ENCODE data around the gene AXL.
"Not testable (repeated sequence)": the region's sequence is repeated elsewhere in the genome, so short reads cannot be mapped to it uniquely, and the experiment has no call there.

Gene AXL

GRCh38 chr19:41218615-41219507 is at the start of gene AXL:
Gene AXL (plus strand): TSS chr19:41219223. CDS start chr19:41219393, 170 bp downstream.
- Histone ChIP-seq H3K4me1 (peaks cover 4 to 25% (median 19%) of the 10 kb centered on the region in 10 experiments; a peak in 17 of 20 replicates), H3K27me3 (peaks cover 0 to 22% (median 12%) of the 10 kb centered on the region in 11 experiments; a peak in 16 of 22 replicates), H3K9ac (no peak within 1 kb of the TSS), H4K20me1 (no peaks in the 10 kb centered on the region), H3K4me2 (peak within 1 kb of the TSS in 5 of 11 experiments; percentile 3 to 66 (median 20); a peak in 5 of 22 replicates), H3K4me3 (no peak within 1 kb of the TSS), H3K27ac (no peak within 1 kb of the TSS), H3K9me3 (replicated peaks in 1 of 11) (no peaks in the 10 kb centered on the region), H3K36me3 (no peaks in the 10 kb centered on the region)
- no peak for TF ChIP-seq Cebpa-rat (IDR thresholded peaks at IDR 0.05)

GRCh38 chr19:41172297-41173164 is 46.5 kb upstream of the AXL start:
- Histone ChIP-seq H3K27me3 (no peaks in the 10 kb centered on the region), H3K36me3 (no peaks in the 10 kb centered on the region), H3K4me2 (no peak overlapping the region), H4K20me1 (no peaks in the 10 kb centered on the region), H3K9ac (no peak overlapping the region), H3K27ac (no peak overlapping the region), H3K9me3 (replicated peaks in 1 of 11) (no peaks in the 10 kb centered on the region), H3K4me3 (no peak overlapping the region), H3K4me1 (peaks cover 16 to 30% (median 23%) of the 10 kb centered on the region in 10 experiments)
- TF ChIP-seq Cebpa-rat (IDR thresholded peaks at IDR 0.05): no peak

GRCh38 chr19:41174297-41174928 is 44.6 kb upstream of the AXL start:
- no peak for TF ChIP-seq Cebpa-rat (IDR thresholded peaks at IDR 0.05)
- H3K27me3 ChIP-seq: no peaks in the 10 kb centered on the region
- H3K9me3 ChIP-seq (replicated peaks in 1 of 11): peaks cover 0 to 10% (median 3%) of the 10 kb centered on the region in 11 experiments; a peak in 14 of 22 replicates
- H3K36me3 ChIP-seq: no peaks in the 10 kb centered on the region
- H3K4me2 ChIP-seq: peak overlapping the region in 4 of 11 experiments; percentile 81 to 91 (median 84); a peak in 6 of 22 replicates
- no peak overlapping the region for H3K4me3 ChIP-seq
- H3K4me1 ChIP-seq: peaks cover 16 to 34% (median 23%) of the 10 kb centered on the region in 10 experiments
- H3K9ac ChIP-seq: no peak overlapping the region
- no peaks in the 10 kb centered on the region for H4K20me1 ChIP-seq
- H3K27ac ChIP-seq: 0 out of 22 replicates have a peak overlapping the region, but pooled peaks of 1 of the 11 experiments have one; percentile 22

DNA sequence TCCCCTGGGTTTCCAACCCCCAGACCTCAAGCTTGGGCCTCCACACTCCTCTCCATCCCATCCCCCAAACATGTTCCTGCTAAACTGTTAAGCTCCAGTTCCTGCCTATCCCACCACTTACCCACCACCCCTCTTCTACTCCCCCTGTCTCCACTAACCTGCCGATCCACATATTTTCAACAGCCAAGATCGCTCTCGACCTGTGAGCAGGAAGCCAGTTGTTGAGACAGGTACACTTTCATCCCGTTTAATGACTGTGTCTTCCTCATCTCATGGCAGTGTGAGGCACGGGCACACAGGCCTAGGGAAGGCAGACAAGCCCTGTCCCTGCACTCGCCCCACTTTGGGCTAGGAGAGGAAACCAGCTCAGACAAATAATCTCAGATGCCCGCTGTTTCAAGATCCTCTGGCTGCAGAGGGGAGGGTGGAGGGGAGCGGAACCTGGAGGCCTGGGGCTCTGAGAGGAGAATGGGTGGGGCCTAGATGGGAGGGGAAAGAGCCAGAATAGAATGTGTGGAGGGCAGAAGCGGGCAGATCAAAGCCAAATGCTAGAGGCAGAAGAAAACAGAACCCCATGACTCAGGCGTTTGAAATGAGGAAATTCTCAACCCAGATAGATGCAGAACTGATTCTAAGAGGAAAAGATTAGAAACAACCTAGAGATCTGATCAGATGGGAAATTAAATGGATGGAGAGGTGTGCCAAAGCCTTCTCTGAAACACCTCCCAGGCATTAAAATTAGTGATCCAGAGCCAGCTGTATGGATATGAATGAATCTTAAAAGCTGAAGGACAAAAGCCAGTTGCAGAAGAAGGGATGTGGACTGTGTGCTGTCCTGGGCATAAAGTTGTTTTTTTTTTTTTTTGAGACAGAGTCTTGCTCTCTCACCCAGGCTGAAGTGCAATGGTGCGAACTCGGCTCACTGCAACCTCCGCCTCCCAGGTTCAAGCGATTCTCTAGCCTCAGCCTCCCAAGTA is 42.9 kb upstream of the AXL start:
- H3K36me3 ChIP-seq: no peaks in the 10 kb centered on the region
- peak overlapping the region in 5 of 10 experiments; percentile 6 to 56 (median 34); a peak in 6 of 20 replicates for H3K4me3 ChIP-seq
- H3K27ac ChIP-seq: peak overlapping the region in 9 of 11 experiments; percentile 44 to 81 (median 64); a peak in 16 of 22 replicates
- H3K4me1 ChIP-seq: peaks cover 16 to 34% (median 23%) of the 10 kb centered on the region in 10 experiments
- no peaks in the 10 kb centered on the region for H4K20me1 ChIP-seq
- H3K27me3 ChIP-seq: no peaks in the 10 kb centered on the region
- no peak for TF ChIP-seq Cebpa-rat (IDR thresholded peaks at IDR 0.05)
- H3K4me2 ChIP-seq: peak overlapping the region; percentile 55 to 91 (median 80)
- peaks cover 0 to 12% (median 5%) of the 10 kb centered on the region in 11 experiments; a peak in 14 of 22 replicates for H3K9me3 ChIP-seq (replicated peaks in 1 of 11)
- H3K9ac ChIP-seq: peak overlapping the region in 9 of 11 experiments; percentile 22 to 69 (median 54); a peak in 14 of 22 replicates

- not testable (repeated sequence) for H4K20me1 ChIP-seq, H3K27ac ChIP-seq, H3K4me3 ChIP-seq, H3K9ac ChIP-seq, H3K27me3 ChIP-seq, H3K36me3 ChIP-seq, H3K4me2 ChIP-seq
- H3K9me3 ChIP-seq (replicated peaks in 1 of 11): peaks cover 0 to 12% (median 5%) of the 10 kb centered on the region in 11 experiments; a peak in 14 of 22 replicates
- H3K4me1 ChIP-seq: peaks cover 16 to 27% (median 20%) of the 10 kb centered on the region in 10 experiments
These were observed 38.9 kb upstream of the AXL start for GRCh38 chr19:41180173-41180572.

DNA sequence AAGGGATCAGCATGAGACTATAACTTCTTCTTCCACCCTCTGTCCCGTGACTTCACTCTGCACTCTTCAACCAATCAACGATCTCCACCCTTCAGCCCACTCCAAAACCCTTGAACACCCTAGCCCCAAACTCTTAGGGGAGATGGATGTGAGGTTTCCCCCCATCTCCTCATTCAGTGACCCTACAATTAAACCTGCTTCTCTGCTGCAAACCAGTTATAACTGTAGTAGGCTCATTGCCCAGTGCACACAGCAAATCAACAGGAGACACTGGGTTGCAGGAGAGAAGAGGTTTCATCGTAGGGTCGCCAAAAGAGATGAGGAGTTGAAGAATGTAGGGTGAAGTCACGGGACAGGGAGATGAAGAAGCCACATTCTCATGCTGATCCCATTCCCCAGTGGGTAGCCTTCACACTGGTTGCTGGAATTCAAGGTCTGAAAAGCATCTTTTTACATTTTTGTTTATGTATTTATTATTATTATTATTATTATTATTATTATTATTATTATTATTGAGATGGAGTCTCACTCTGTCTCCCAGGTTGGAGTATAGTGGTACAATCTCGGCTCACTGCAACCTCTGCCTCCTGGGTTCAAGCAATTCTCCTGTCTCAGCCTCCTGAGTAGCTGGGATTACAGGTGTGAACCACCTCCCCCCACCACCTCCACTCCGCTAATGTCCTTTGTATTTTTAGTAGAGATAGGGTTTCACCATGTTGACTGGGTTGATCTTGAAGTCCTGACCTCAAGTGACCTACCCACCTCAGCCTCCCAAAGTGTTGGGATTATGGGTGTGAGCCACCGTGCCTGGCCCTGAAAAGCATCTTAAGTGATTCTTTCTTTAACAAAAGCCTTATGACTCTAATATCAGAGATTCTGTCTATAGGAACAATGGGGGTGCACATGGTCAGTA is 31.8 kb upstream of the AXL start:
- peaks cover 0 to 9% (median 4%) of the 10 kb centered on the region in 11 experiments; a peak in 16 of 22 replicates for H3K27me3 ChIP-seq
- H3K4me2 ChIP-seq: no peak overlapping the region
- peaks cover 0 to 4% (median 0%) of the 10 kb centered on the region in 10 experiments; a peak in 5 of 20 replicates for H3K4me1 ChIP-seq
- no peak overlapping the region for H3K4me3 ChIP-seq
- no peaks in the 10 kb centered on the region for H4K20me1 ChIP-seq
- TF ChIP-seq Cebpa-rat (IDR thresholded peaks at IDR 0.05): no peak
- H3K9ac ChIP-seq: no peak overlapping the region
- no peak overlapping the region for H3K27ac ChIP-seq
- H3K9me3 ChIP-seq (replicated peaks in 1 of 11): no peaks in the 10 kb centered on the region
- H3K36me3 ChIP-seq: no peaks in the 10 kb centered on the region

- Histone ChIP-seq H3K36me3 (no peaks in the 10 kb centered on the region), H3K9me3 (replicated peaks in 1 of 11) (no peaks in the 10 kb centered on the region), H3K4me3 (no peak overlapping the region), H3K27ac (no peak overlapping the region), H3K4me1 (peaks cover 0 to 11% (median 3%) of the 10 kb centered on the region in 10 experiments; a peak in 7 of 20 replicates), H3K9ac (no peak overlapping the region), H3K4me2 (no peak overlapping the region), H3K27me3 (peaks cover 3 to 16% (median 11%) of the 10 kb centered on the region in 11 experiments), H4K20me1 (no peaks in the 10 kb centered on the region)
- TF ChIP-seq Cebpa-rat (IDR thresholded peaks at IDR 0.05): no peak
These were observed 31.1 kb upstream of the AXL start for GRCh38 chr19:41187884-41188279.
